Uterus (tissue), 4 donors: Measurements from ENCODE around the gene GMDS. TPM values are rescaled to one million over a fixed set of nuclear protein-coding genes. Genes with fewer than 3 reads are reported as not detected.

Source experiments
- DNase-seq, 2 donors: peaks; one replicate each; pipeline ENCODE4 v3.0.0-alpha.2; 2019 to 2020
- H3K27ac ChIP-seq, 2 donors: fragments of 200-600 bp; sonication (generic); 1 replicate in 1 of 2; 2 replicates in 1 of 2; pipeline ENCODE4 v1.5.1; 2016 to 2018
- H3K27me3 ChIP-seq, 2 donors: fragments of 200-600 bp; sonication (generic); one replicate each; pipeline ENCODE4 v1.5.1; 2018 to 2019; ENCODE audit warnings: control low read depth in 1 of 2
- H3K36me3 ChIP-seq, 2 donors: fragments of 200-600 bp; sonication (generic); one replicate each; pipeline ENCODE4 v1.5.1; 2019; ENCODE audit warnings: control low read depth in 1 of 2
- H3K4me1 ChIP-seq, 2 donors: fragments of 200-600 bp; sonication (generic); one replicate each; pipeline ENCODE4 v1.5.1; 2018 to 2019; ENCODE audit warnings: control low read depth in 1 of 2
- H3K4me3 ChIP-seq, 2 donors: fragments of 200-600 bp; sonication (generic); 1 replicate in 1 of 2; 2 replicates in 1 of 2; pipeline ENCODE4 v1.5.1; 2018 to 2019; ENCODE audit warnings: mild to moderate bottlenecking in 1 of 2
- H3K9me3 ChIP-seq, 2 donors: fragments of 200-600 bp; sonication (generic); one replicate each; pipeline ENCODE4 v1.5.1; 2019; ENCODE audit warnings: control low read depth in 1 of 2
- POLR2A ChIP-seq, 2 donors: fragments of 450-650 bp; IDR thresholded peaks; one replicate each; pipeline ENCODE4 v1.6.1; 2016; ENCODE audit warnings: antibody characterized with exemption in 2 of 2, mild to moderate bottlenecking in 1 of 2, moderate library complexity in 1 of 2
- intact Hi-C: fragments of 100-400 bp; cut with DNase I; formaldehyde crosslinking; loops from one replicate; pipeline ENCODE4 v1.15.1; 2023; ENCODE audit warnings: low total_unique reads
- total RNA-seq, 4 donors: library from RNA; depleted of rRNA in 3 of 4; stranded (reverse); fragments of >200 nt in 3 of 4; gene quantifications; one replicate each; pipeline versions ENCODE4 v1.1.0 to v1.2.4, GENCODE V29; 2014 to 2023
- TF ChIP-seq, protein P1 (sequence below), 4 experiments: fragments of 200-600 bp in 2 of 4; fragments of 450-650 bp in 2 of 4; sonication (generic) in 2 of 4; IDR thresholded peaks; one replicate each; pipeline ENCODE4 v1.5.1; 2016 to 2019; ENCODE audit warnings: antibody characterized with exemption in 4 of 4, mild to moderate bottlenecking in 2 of 4, moderate library complexity in 1 of 4
- donor health status: DM: yes; HTN: yes; CAD: no.

The GMDS gene
- total RNA-seq, 4 donors from 2014 or later: 5.3 to 17.4 (median 12.9) TPM

DNA sequence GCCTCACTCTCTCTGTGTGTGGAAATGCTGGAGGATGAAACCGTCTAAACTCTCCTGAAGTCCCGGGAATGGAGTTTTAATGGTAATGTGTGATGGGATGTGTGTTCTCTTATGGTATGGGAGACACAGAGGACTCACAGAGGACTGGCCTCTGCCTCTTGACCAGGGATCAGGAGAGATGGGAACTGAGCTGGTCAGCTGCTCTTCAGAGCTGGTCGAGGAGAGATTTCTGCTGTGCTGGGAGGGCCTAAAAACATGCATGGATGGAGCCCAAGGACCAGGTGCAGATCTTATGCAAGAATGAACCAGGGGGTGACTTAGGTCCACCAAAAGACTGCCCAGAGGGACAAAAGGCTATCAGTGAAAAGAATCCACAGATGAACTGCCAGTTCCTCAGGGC lies 27.3 kb upstream of the GMDS start:
- intact Hi-C loops: no loop called here
- Histone ChIP-seq H3K9me3 (no peaks in the 10 kb centered on the region), H3K4me3 (no peak overlapping the region), H3K4me1 (no peaks in the 10 kb centered on the region), H3K27ac (no peak overlapping the region), H3K27me3 (no peaks in the 10 kb centered on the region), H3K36me3 (no peaks in the 10 kb centered on the region)
- TF ChIP-seq, protein P1, sequence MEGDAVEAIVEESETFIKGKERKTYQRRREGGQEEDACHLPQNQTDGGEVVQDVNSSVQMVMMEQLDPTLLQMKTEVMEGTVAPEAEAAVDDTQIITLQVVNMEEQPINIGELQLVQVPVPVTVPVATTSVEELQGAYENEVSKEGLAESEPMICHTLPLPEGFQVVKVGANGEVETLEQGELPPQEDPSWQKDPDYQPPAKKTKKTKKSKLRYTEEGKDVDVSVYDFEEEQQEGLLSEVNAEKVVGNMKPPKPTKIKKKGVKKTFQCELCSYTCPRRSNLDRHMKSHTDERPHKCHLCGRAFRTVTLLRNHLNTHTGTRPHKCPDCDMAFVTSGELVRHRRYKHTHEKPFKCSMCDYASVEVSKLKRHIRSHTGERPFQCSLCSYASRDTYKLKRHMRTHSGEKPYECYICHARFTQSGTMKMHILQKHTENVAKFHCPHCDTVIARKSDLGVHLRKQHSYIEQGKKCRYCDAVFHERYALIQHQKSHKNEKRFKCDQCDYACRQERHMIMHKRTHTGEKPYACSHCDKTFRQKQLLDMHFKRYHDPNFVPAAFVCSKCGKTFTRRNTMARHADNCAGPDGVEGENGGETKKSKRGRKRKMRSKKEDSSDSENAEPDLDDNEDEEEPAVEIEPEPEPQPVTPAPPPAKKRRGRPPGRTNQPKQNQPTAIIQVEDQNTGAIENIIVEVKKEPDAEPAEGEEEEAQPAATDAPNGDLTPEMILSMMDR (IDR thresholded peaks at IDR 0.05): no peak
- TF ChIP-seq POLR2A (IDR thresholded peaks at IDR 0.05): no peak
- DNase-seq: no peak

DNA sequence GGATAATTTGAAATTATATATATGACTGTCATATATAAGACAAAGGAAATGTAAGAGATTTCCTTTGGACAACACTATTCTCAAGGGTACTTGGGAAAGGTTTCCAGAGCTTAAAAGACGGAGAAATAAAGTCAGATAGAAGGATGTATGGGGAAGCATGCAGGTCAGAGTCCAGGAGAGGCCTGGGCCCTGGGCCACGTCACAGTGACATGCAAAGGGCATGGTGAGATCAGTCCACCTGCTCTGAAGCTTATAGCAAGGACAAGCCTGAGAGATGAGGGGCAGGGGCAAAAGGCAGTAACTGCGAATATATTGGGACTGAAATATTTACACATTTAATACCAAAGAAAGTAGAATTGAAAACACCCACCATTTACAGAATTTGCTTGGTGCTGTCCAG lies 24.6 kb upstream of the GMDS start:
- no peak for DNase-seq

DNA sequence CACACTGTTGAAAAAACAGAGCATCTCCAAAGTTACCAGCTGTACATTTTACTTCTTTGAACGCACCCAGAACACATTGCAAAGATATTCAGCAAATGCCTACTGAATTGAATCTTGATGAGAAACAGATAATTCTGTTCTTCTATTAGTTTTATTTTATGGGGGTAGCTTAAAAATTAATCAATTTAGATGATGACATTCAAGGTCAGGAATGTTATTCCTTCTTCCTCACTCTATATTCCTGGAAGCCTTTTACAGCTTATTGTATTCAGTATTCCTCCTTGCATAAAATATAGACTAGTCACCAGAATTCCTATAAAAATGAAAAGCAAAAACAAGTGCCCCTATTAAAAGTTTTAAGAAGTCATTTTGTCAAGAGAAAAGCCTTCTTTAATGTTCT lies 21.4 kb upstream of the GMDS start:
- intact Hi-C loops: no loop called here
- no peak for DNase-seq
- H3K27me3 ChIP-seq: no peaks in the 10 kb centered on the region
- no peak overlapping the region for H3K27ac ChIP-seq
- no peaks in the 10 kb centered on the region for H3K36me3 ChIP-seq
- no peak overlapping the region for H3K4me3 ChIP-seq
- no peak for TF ChIP-seq POLR2A (IDR thresholded peaks at IDR 0.05)
- TF ChIP-seq, protein P1 (IDR thresholded peaks at IDR 0.05): no peak
- H3K4me1 ChIP-seq: no peaks in the 10 kb centered on the region
- H3K9me3 ChIP-seq: no peaks in the 10 kb centered on the region

More for the DNA sequence above, 24.6 kb upstream of the GMDS start:
- Histone ChIP-seq H3K4me3 (no peak overlapping the region), H3K27ac (no peak overlapping the region), H3K4me1 (no peaks in the 10 kb centered on the region), H3K27me3 (no peaks in the 10 kb centered on the region), H3K36me3 (no peaks in the 10 kb centered on the region), H3K9me3 (no peaks in the 10 kb centered on the region)
- TF ChIP-seq, protein P1 (IDR thresholded peaks at IDR 0.05): no peak
- no peak for TF ChIP-seq POLR2A (IDR thresholded peaks at IDR 0.05)
- intact Hi-C loops: no loop called here

DNA sequence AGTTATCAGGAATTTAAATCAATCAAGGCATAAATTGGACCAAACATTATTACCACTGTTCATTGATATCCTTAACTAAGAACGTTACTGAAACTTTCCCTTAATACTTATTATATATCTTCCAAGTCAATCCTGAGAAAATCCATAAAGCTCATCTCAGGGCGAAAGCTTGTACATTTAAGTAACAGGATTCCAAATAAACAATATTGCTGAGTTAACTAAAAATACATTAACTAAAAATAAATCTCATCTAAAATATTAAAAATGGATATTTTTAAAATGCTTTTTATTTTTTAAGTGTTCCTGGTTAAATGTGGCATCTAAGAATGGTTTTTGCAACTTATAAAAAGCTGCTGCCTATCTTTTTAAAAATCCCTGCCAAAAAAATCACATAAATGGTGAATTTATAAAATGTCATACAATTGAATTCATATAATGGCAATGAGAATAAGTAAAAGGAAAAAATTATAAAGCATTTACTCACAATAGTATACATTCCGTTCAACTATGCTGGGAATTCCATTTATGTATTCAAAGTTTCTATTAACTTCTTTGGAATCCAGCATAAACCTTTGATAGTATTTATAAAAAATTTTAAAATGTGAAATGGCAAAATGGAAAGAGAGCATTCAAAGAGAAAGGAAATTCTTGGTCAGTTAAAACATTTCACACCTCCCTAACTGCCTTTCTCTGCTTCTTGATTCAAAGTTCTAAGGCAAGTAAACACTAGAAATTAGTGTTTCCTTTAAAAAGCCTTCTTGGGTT lies 20.8 kb upstream of the GMDS start:
- no peaks in the 10 kb centered on the region for H3K27me3 ChIP-seq
- no peak for DNase-seq
- no peak overlapping the region for H3K27ac ChIP-seq
- H3K4me3 ChIP-seq: no peak overlapping the region
- TF ChIP-seq, protein P1 (IDR thresholded peaks at IDR 0.05): no peak
- no peak for TF ChIP-seq POLR2A (IDR thresholded peaks at IDR 0.05)
- H3K4me1 ChIP-seq: no peaks in the 10 kb centered on the region
- H3K9me3 ChIP-seq: no peaks in the 10 kb centered on the region
- intact Hi-C loops: no loop called here
- no peaks in the 10 kb centered on the region for H3K36me3 ChIP-seq

DNA sequence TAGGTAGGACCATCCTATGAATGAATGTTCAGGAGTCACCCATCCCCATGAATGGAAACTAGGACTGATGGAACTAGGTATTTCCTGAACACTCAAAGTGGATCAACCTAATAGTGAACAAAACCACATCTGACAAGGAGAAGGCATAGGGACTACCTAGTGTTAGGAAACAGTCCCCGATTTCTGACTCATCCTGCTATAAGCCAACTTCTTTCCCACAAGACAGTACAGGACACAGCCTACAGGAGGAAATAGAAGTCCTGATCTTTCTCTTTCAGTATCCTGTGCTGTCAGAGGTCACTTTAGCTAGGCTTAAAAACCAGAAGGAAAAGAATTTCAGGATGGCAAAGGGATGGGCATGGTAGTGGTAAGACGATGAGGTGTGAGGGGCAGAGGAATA lies 19.5 kb upstream of the GMDS start:
- Histone ChIP-seq H3K4me1 (no peaks in the 10 kb centered on the region), H3K4me3 (no peak overlapping the region), H3K27ac (no peak overlapping the region), H3K9me3 (no peaks in the 10 kb centered on the region), H3K27me3 (no peaks in the 10 kb centered on the region), H3K36me3 (no peaks in the 10 kb centered on the region)
- intact Hi-C loops: no loop called here
- DNase-seq: no peak
- TF ChIP-seq, protein P1 (IDR thresholded peaks at IDR 0.05): no peak
- TF ChIP-seq POLR2A (IDR thresholded peaks at IDR 0.05): no peak
